ENCODE measurements around the gene SEL1L3. TPM values are rescaled to one million over a fixed set of nuclear protein-coding genes. Genes with fewer than 3 reads are reported as not detected.

SEL1L3 gene
- total and polyA plus RNA-seq, 2 of the 13 experiments (the other 11 are each of a cell fraction or from before 2014, with no cell fraction given) = 0.28 to 1.1 TPM

DNA sequence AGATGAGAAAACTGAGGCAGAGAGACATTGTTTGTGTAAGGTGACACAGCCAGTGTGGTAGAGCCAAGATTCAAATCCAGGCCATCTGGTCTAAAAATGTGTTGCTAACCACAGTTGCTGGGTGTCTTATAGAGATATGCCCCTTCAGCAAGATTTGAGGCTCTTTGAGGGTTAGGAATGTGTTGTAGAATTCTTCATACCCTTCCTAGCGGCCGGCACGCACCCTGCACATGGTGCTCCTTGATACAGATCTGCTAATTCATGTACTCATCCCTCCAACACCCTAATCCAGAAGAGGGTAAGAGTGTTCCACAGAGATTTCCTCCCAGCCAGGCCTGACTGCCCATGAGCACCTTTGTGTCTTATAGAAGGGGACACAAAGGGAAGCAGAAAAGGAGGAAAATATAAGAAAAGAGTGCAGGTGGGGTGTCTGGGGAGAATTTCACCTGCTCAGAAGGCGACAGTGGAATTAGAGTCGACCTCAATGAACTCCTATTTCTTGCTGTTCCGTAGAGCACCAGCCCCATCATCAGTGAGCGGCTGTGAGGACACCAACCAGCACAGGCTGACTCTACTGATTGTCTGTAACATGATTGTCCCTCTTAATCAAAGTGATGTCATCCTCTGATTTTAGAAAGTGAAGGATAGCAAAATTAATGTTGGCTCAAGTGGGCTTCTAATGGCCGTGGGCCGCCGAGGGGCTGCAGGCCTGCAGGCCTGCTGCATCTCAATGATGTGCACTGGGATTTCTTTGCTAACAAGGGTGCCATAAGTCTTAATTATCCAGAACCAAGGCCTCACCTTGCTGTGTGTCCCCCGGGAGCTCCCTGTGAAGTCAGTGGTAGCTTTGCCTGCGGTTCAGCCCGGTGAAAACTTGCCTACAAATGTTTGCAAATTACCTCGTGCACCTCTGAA, 27.1 kb upstream of the SEL1L3 start:
- H3K9me3 ChIP-seq (ENCODE audit: low read length) = no peaks in the 10 kb centered on the region
- TF ChIP-seq EP300 (IDR thresholded peaks at IDR 0.05; ENCODE audit: low read depth in 2 of 2, low read length in 2 of 2) = no peak
- no peak for TF ChIP-seq EP300 (CRISPR knock-in tag; IDR thresholded peaks at IDR 0.05; ENCODE audit: borderline replicate concordance)
- no peak for TF ChIP-seq RELA (CRISPR knock-in tag; IDR thresholded peaks at IDR 0.05)
- TF ChIP-seq TOPORS (CRISPR knock-in tag; IDR thresholded peaks at IDR 0.05) = no peak
- no peak for TF ChIP-seq NFE2L2 (IDR thresholded peaks at IDR 0.05; ENCODE audit: low read length)
- DNase-seq (ENCODE audit: low spot score) (no peak), ATAC-seq (no peak), FAIRE-seq (no peak)
- in situ Hi-C loops (cut with HindIII; ENCODE audit: extremely low pct_ligation_motif_present, low pct_unique_long_range_greater_than_20kb) = no loop called here
- no peak overlapping the region for H3K27ac ChIP-seq (ENCODE audit: extremely low read length, insufficient read depth, low read length)
- no TSS peak for BruUV-seq (replicated peaks)
- no peaks in the 10 kb centered on the region for H3K79me2 ChIP-seq (ENCODE audit: insufficient read depth, low read length)
- no peaks in the 10 kb centered on the region for H3K36me3 ChIP-seq (replicated peaks in 1 of 2; ENCODE audit: control insufficient read depth in 1 of 2, insufficient read depth in 2 of 2, low read length in 2 of 2)
- ChIA-PET POLR2A (no interaction called here), CTCF (ENCODE audit: low intra/inter-chr PET ratio, low total read pairs) (no interaction called here)
- intact Hi-C loops (cut with micrococcal nuclease; ENCODE audit: unreplicated experiment) = no loop called here
- no peak overlapping the region for H3K4me2 ChIP-seq (ENCODE audit: low read depth, low read length)
- H3K4me1 ChIP-seq (ENCODE audit: insufficient read depth, low read length) = no peaks in the 10 kb centered on the region
- no peak overlapping the region for H3K9ac ChIP-seq (ENCODE audit: insufficient read depth, low read depth, low read length)
- peaks cover 0 to 3% of the 10 kb centered on the region in 2 experiments; a peak in 1 of 5 replicates for H3K27me3 ChIP-seq (ENCODE audit: control insufficient read depth in 1 of 2, insufficient read depth in 2 of 2, low read length in 2 of 2)
- WGBS (ENCODE audit: low lambda C conversion rate) = 28% methylated on average over 9 of the region's 14 CpGs
- H3K4me3 ChIP-seq (replicated peaks in 1 of 3; ENCODE audit: insufficient read depth in 1 of 3, low read depth in 2 of 3, low read length in 3 of 3) = no peak overlapping the region
- no peaks in the 10 kb centered on the region for H4K20me1 ChIP-seq (ENCODE audit: insufficient read depth, low read length)
- no peak overlapping the region for H2AFZ ChIP-seq (ENCODE audit: low read length)

DNA sequence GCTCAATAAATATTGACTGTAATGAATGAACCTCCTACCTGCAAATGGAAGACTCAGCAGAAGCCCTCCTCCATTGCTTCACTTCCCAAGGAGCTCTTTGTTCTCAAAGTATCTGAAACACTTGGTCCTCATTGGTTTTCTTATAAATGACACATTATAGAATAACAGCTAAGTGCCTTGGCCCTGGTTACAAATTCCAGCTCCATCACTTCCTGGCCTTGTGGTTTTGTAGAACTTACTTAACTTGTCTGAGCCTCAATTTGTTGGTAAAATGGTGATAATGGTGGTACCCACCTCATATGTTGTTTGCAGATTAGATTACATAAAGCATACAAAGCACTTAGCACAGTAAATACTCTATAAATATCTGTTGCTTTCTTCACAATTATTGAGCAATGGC, 26.0 kb upstream of the SEL1L3 start:
- Histone ChIP-seq H3K27me3 (ENCODE audit: control insufficient read depth in 1 of 2, insufficient read depth in 2 of 2, low read length in 2 of 2) (peaks cover 0 to 3% of the 10 kb centered on the region in 2 experiments; a peak in 1 of 5 replicates), H2AFZ (ENCODE audit: low read length) (no peak overlapping the region), H3K27ac (ENCODE audit: extremely low read length, insufficient read depth, low read length) (no peak overlapping the region), H4K20me1 (ENCODE audit: insufficient read depth, low read length) (no peaks in the 10 kb centered on the region), H3K79me2 (ENCODE audit: insufficient read depth, low read length) (no peaks in the 10 kb centered on the region), H3K9me3 (ENCODE audit: low read length) (no peaks in the 10 kb centered on the region), H3K36me3 (replicated peaks in 1 of 2; ENCODE audit: control insufficient read depth in 1 of 2, insufficient read depth in 2 of 2, low read length in 2 of 2) (no peaks in the 10 kb centered on the region), H3K4me2 (ENCODE audit: low read depth, low read length) (no peak overlapping the region), H3K4me3 (replicated peaks in 1 of 3; ENCODE audit: insufficient read depth in 1 of 3, low read depth in 2 of 3, low read length in 3 of 3) (no peak overlapping the region), H3K9ac (ENCODE audit: insufficient read depth, low read depth, low read length) (no peak overlapping the region), H3K4me1 (ENCODE audit: insufficient read depth, low read length) (no peaks in the 10 kb centered on the region)
- in situ Hi-C loops (cut with HindIII; ENCODE audit: extremely low pct_ligation_motif_present, low pct_unique_long_range_greater_than_20kb) (no loop called here), intact Hi-C loops (cut with micrococcal nuclease; ENCODE audit: unreplicated experiment) (no loop called here)
- FAIRE-seq = no peak
- ATAC-seq = no peak
- POLR2A ChIA-PET = no interaction called here
- TF ChIP-seq EEA1 (CRISPR knock-in tag; IDR thresholded peaks at IDR 0.05; ENCODE audit: borderline replicate concordance) (no peak), ZSCAN20 (CRISPR knock-in tag; IDR thresholded peaks at IDR 0.05; ENCODE audit: borderline replicate concordance) (no peak), KLF9 (CRISPR knock-in tag; IDR thresholded peaks at IDR 0.05; ENCODE audit: low read depth) (no peak), FOXA1 (IDR thresholded peaks at IDR 0.05) (no peak), FOXA1 (CRISPR knock-in tag; IDR thresholded peaks at IDR 0.05) (no peak), PAXIP1 (CRISPR knock-in tag; conservative IDR thresholded peaks at IDR 0.05) (no peak), ZNF607 (CRISPR knock-in tag; IDR thresholded peaks at IDR 0.05; ENCODE audit: borderline replicate concordance) (no peak), RXRB (CRISPR knock-in tag; IDR thresholded peaks at IDR 0.05; ENCODE audit: borderline replicate concordance) (no peak)
- no peak for DNase-seq (ENCODE audit: low spot score)
- BruUV-seq (replicated peaks) = no TSS peak
- CTCF ChIA-PET (ENCODE audit: low intra/inter-chr PET ratio, low total read pairs) = no interaction called here

Measured in HepG2 (cell line).